Aorta (tissue), 5 donors: Measurements from ENCODE around the gene IGLL1. TPM values are rescaled to one million over a fixed set of nuclear protein-coding genes. Genes with fewer than 3 reads are reported as not detected.
"Not testable (repeated sequence)": the region's sequence is repeated elsewhere in the genome, so short reads cannot be mapped to it uniquely, and the experiment has no call there.

ENCODE experiments used
- ATAC-seq: fragments of 200-7000 bp; cut with Tn5 transposase; one replicate; pipeline ENCODE4 v1.9.1; 2022; ENCODE audit warnings: moderate library complexity; ENCODE audit not compliant: low FRiP score
- DNase-seq, 2 donors: peaks; one replicate each; pipeline ENCODE4 v3.0.0-alpha.2; 2020
- H3K27ac ChIP-seq, 2 donors: one replicate each; pipeline ENCODE4 v1.5.1; 2013; ENCODE audit warnings: low read length in 2 of 2, mild to moderate bottlenecking in 2 of 2, moderate library complexity in 2 of 2, control low read depth in 1 of 2, inconsistent platforms in 1 of 2, low read depth in 1 of 2
- H3K27me3 ChIP-seq, 2 donors: one replicate each; pipeline ENCODE4 v1.6.1; 2013; ENCODE audit warnings: control low read depth in 1 of 2, low read length in 1 of 2, mild to moderate bottlenecking in 1 of 2, moderate library complexity in 1 of 2; ENCODE audit not compliant: insufficient read depth in 2 of 2, control insufficient read depth in 1 of 2
- H3K36me3 ChIP-seq, 2 donors: one replicate each; pipeline ENCODE4 v1.6.1; 2013; ENCODE audit warnings: control low read depth in 1 of 2, low read length in 1 of 2, mild to moderate bottlenecking in 1 of 2; ENCODE audit not compliant: insufficient read depth in 2 of 2, control insufficient read depth in 1 of 2
- H3K4me1 ChIP-seq, 2 donors: one replicate each; pipeline ENCODE4 v1.6.1; 2013; ENCODE audit warnings: low read length in 2 of 2, control low read depth in 1 of 2, mild to moderate bottlenecking in 1 of 2, moderate library complexity in 1 of 2; ENCODE audit not compliant: insufficient read depth in 2 of 2, control insufficient read depth in 1 of 2
- H3K4me3 ChIP-seq, 2 donors: one replicate each; pipeline ENCODE4 v1.5.1; 2013; ENCODE audit warnings: low read length in 2 of 2, control low read depth in 1 of 2, mild to moderate bottlenecking in 1 of 2
- H3K9me3 ChIP-seq: one replicate; pipeline ENCODE4 v1.6.1; 2013; ENCODE audit warnings: mild to moderate bottlenecking, low read length; ENCODE audit not compliant: control insufficient read depth
- WGBS, 2 donors: extraction: QIAGEN DNeasy Blood & Tissue Kit; methylation state at CpG; one replicate each; pipeline ENCODE4 v1.1.7; 2013; 5-methylcytosine and 5-hydroxymethylcytosine counted together
- intact Hi-C, 2 donors: fragments of 100-400 bp; cut with DNase I; formaldehyde crosslinking; loops; one replicate each; pipeline versions ENCODE4 v1.14.2 to v1.15.0; 2022
- long read RNA-seq, 2 donors: library from polyadenylated mRNA; unstranded; transcript quantifications; one replicate each; pipeline ENCODE4 v2.0.0, GENCODE V29; 2020 to 2021
- polyA plus RNA-seq, 2 donors: library from polyadenylated mRNA; stranded (reverse); fragments of 200-250 nt; gene quantifications; one replicate each; pipeline ENCODE4 v1.2.3, GENCODE V29; 2013
- total RNA-seq, 2 donors: library from RNA; stranded (reverse); fragmentation: NEBNext Ultra II Directional; extraction: Animal tissue kit (Norgen Biotek cat#: 25700); gene quantifications; one replicate each; pipeline ENCODE4 v1.2.1, GENCODE V29; 2021
- donor health status: healthy with polysubstance abuse.
- donor health status: Bipolar disorder and iron deficiency.
- donor health status: DM: no; HTN: no; CAD: no.
- donor health status: DM: no; HTN: no; CAD: no.
- donor health status: DM: yes; HTN: yes; CAD: no.

Gene IGLL1
- total RNA-seq (not detected), polyA plus RNA-seq (not detected)
- long read RNA-seq, donor 1 = 0 reads
- long read RNA-seq, donor 2 = 0 reads

- ATAC-seq (peak; percentile 33), DNase-seq (peak in 1 of 2 donors; percentile 26)
- intact Hi-C loops = no loop called here
- Histone ChIP-seq H3K27me3 (no peaks in the 10 kb centered on the region), H3K36me3 (no peaks in the 10 kb centered on the region), H3K27ac (no peak within 1 kb of the TSS), H3K4me1 (no peaks in the 10 kb centered on the region), H3K4me3 (no peak within 1 kb of the TSS), H3K9me3 (no peaks in the 10 kb centered on the region)
- 84 to 88% methylated on average over 12 of the region's 12 CpGs for WGBS, 2 donors
Observed at GRCh38 chr22:23579870-23580575, at the start of gene IGLL1. TSS of gene IGLL1 (minus strand) at chr22:23580290. CDS start at chr22:23580190, 100 bp downstream.

- H3K27ac ChIP-seq, H3K4me3 ChIP-seq, H3K27me3 ChIP-seq, H3K9me3 ChIP-seq, H3K36me3 ChIP-seq, H3K4me1 ChIP-seq, DNase-seq, ATAC-seq, intact Hi-C loops: not testable (repeated sequence)
- WGBS, 2 donors = 75 to 84% methylated on average over 6 of the region's 6 CpGs
Observed at GRCh38 chr22:23628056-23628743, 48.1 kb upstream of the IGLL1 start.

GRCh38 chr22:23627401-23628055 lies 47.4 kb upstream of the IGLL1 start:
- DNase-seq, H3K27ac ChIP-seq, H3K36me3 ChIP-seq, H3K4me1 ChIP-seq, ATAC-seq, H3K4me3 ChIP-seq, H3K27me3 ChIP-seq, intact Hi-C loops, H3K9me3 ChIP-seq: not testable (repeated sequence)
- WGBS, 2 donors = 67 to 72% methylated on average over 3 of the region's 3 CpGs

GRCh38 chr22:23626286-23626975 lies 46.3 kb upstream of the IGLL1 start:
- WGBS, 2 donors = 80 to 82% methylated on average over 2 of the region's 2 CpGs
- H3K36me3 ChIP-seq = peaks cover 0 to 1% of the 10 kb centered on the region in 2 donors
- H3K27ac ChIP-seq = no peak overlapping the region
- no peak for ATAC-seq
- no peaks in the 10 kb centered on the region for H3K4me1 ChIP-seq
- intact Hi-C loops = no loop called here
- H3K4me3 ChIP-seq = no peak overlapping the region
- no peak for DNase-seq
- peaks cover 1% of the 10 kb centered on the region for H3K9me3 ChIP-seq
- H3K27me3 ChIP-seq = no peaks in the 10 kb centered on the region

- Histone ChIP-seq H3K36me3 (no peaks in the 10 kb centered on the region), H3K27me3 (no peaks in the 10 kb centered on the region), H3K9me3 (peaks cover 1% of the 10 kb centered on the region), H3K27ac (no peak overlapping the region), H3K4me1 (no peaks in the 10 kb centered on the region), H3K4me3 (no peak overlapping the region)
- ATAC-seq = no peak
- 34 to 54% methylated on average over 2 of the region's 2 CpGs for WGBS, 2 donors
- intact Hi-C loops = no loop called here
- DNase-seq = no peak
Observed at GRCh38 chr22:23622634-23623033, 42.5 kb upstream of the IGLL1 start.

- H3K9me3 ChIP-seq, H3K36me3 ChIP-seq, intact Hi-C loops, H3K27me3 ChIP-seq, H3K4me3 ChIP-seq, ATAC-seq, H3K27ac ChIP-seq, H3K4me1 ChIP-seq, DNase-seq: not testable (repeated sequence)
- 81 to 85% methylated on average over 2 of the region's 2 CpGs for WGBS, 2 donors
Observed at GRCh38 chr22:23621916-23622315, 41.8 kb upstream of the IGLL1 start.

GRCh38 chr22:23621082-23621780 lies 41.1 kb upstream of the IGLL1 start:
- Histone ChIP-seq H3K9me3 (peaks cover 1% of the 10 kb centered on the region), H3K4me3 (no peak overlapping the region), H3K27ac (no peak overlapping the region), H3K27me3 (no peaks in the 10 kb centered on the region), H3K36me3 (no peaks in the 10 kb centered on the region), H3K4me1 (no peaks in the 10 kb centered on the region)
- DNase-seq (no peak), ATAC-seq (no peak)
- 89 to 91% methylated on average over 9 of the region's 9 CpGs for whole genome bisulfite sequencing, 2 donors
- intact Hi-C loops = no loop called here
